ENCODE measurements around the gene CHI3L2. TPM values are rescaled to one million over a fixed set of nuclear protein-coding genes. Genes with fewer than 3 reads are reported as not detected.

The CHI3L2 gene
- total and polyA plus RNA-seq, 9 of the 15 experiments (the other 6 are each of a cell fraction or from before 2014, with no cell fraction given) = 0.07 to 0.27 (median 0.15) TPM; not detected in 6

- CTCF ChIA-PET (ENCODE audit: low intra/inter-chr PET ratio) = no interaction called here
Observed at GRCh38 chr1:111274653-111275052, 47.1 kb downstream of the CHI3L2 start.

GRCh38 chr1:111275079-111275478, 47.6 kb downstream of the CHI3L2 start:
- TF ChIP-seq SMC3 (conservative IDR thresholded peaks at IDR 0.05; ENCODE audit: insufficient read depth, low read depth, low read length) (no peak), TFE3 (CRISPR knock-in tag; IDR thresholded peaks at IDR 0.05) (peak; percentile 89)
- no peaks in the 10 kb centered on the region for H3K36me3 ChIP-seq (ENCODE audit: control insufficient read depth, insufficient read depth, low read length)
- FAIRE-seq (no peak), ATAC-seq (no peak; the same call in 2 of the 3 replicates), DNase-seq (ENCODE audit: extremely low read depth in 1 of 4, low spot score in 3 of 4) (no peak)
- H3K9ac ChIP-seq (ENCODE audit: insufficient read depth in 1 of 2, low read depth in 2 of 2, low read length in 2 of 2) = no peak overlapping the region
- no peak overlapping the region for H3K27ac ChIP-seq (ENCODE audit: extremely low read depth, low read depth, low read length)
- H3K9me3 ChIP-seq (replicated peaks; ENCODE audit: control insufficient read depth, insufficient read depth, low read depth, low read length) = no peaks in the 10 kb centered on the region
- intact Hi-C loops (cut with micrococcal nuclease) = no loop called here
- ChIA-PET POLR2A (interaction anchor here (0.5 to 1.0 kb wide), 2 partner anchors 21 to 695 kb away, joined by 3 read pairs; no protein-coding TSS in a partner anchor), CTCF (ENCODE audit: low intra/inter-chr PET ratio) (no interaction called here)
- H3K27me3 ChIP-seq (ENCODE audit: control insufficient read depth in 2 of 2, insufficient read depth in 2 of 2, low read length in 2 of 2) = peaks cover 19 to 26% of the 10 kb centered on the region in 2 experiments
- no TSS peak for BruUV-seq (replicated peaks)
- H3K4me2 ChIP-seq (ENCODE audit: insufficient read depth, low read length) = no peak overlapping the region
- no peaks in the 10 kb centered on the region for H4K20me1 ChIP-seq (replicated peaks; ENCODE audit: control insufficient read depth, insufficient read depth, low read length)
- WGBS (ENCODE audit: insufficient coverage, low coverage, missing lambda C conversion rate) = 0% methylated on average over 1 of the region's 1 CpG
- H2AFZ ChIP-seq (ENCODE audit: low read depth, low read length) = no peak overlapping the region
- no peaks in the 10 kb centered on the region for H3K9me1 ChIP-seq (ENCODE audit: control insufficient read depth, insufficient read depth, low read length)
- H3K4me3 ChIP-seq = no peak overlapping the region
- peaks cover 0 to 9% of the 10 kb centered on the region in 2 experiments; a peak in 2 of 5 replicates for H3K4me1 ChIP-seq (replicated peaks in 1 of 2; ENCODE audit: control insufficient read depth in 2 of 2, insufficient read depth in 2 of 2, low read length in 2 of 2)
- in situ Hi-C loops (cut with MboI) = no loop called here
- no peaks in the 10 kb centered on the region for H3K79me2 ChIP-seq (ENCODE audit: control insufficient read depth, insufficient read depth, low read length)

More at GRCh38 chr1:111274653-111275052, 47.1 kb downstream of the CHI3L2 start:
- FAIRE-seq = no peak
- Histone ChIP-seq H4K20me1 (replicated peaks; ENCODE audit: control insufficient read depth, insufficient read depth, low read length) (no peaks in the 10 kb centered on the region), H3K27me3 (ENCODE audit: control insufficient read depth in 2 of 2, insufficient read depth in 2 of 2, low read length in 2 of 2) (peaks cover 19 to 29% of the 10 kb centered on the region in 2 experiments), H3K36me3 (ENCODE audit: control insufficient read depth, insufficient read depth, low read length) (no peaks in the 10 kb centered on the region), H3K4me1 (replicated peaks in 1 of 2; ENCODE audit: control insufficient read depth in 2 of 2, insufficient read depth in 2 of 2, low read length in 2 of 2) (peaks cover 0 to 9% of the 10 kb centered on the region in 2 experiments; a peak in 2 of 5 replicates), H3K4me3 (no peak overlapping the region), H3K4me2 (ENCODE audit: insufficient read depth, low read length) (no peak overlapping the region), H3K9me3 (replicated peaks; ENCODE audit: control insufficient read depth, insufficient read depth, low read depth, low read length) (no peaks in the 10 kb centered on the region), H3K79me2 (ENCODE audit: control insufficient read depth, insufficient read depth, low read length) (no peaks in the 10 kb centered on the region), H3K9ac (ENCODE audit: insufficient read depth in 1 of 2, low read depth in 2 of 2, low read length in 2 of 2) (no peak overlapping the region), H3K9me1 (ENCODE audit: control insufficient read depth, insufficient read depth, low read length) (no peaks in the 10 kb centered on the region), H3K27ac (ENCODE audit: extremely low read depth, low read depth, low read length) (no peak overlapping the region), H2AFZ (ENCODE audit: low read depth, low read length) (no peak overlapping the region)
- POLR2A ChIA-PET = interaction anchor here (0.8 to 1.0 kb wide), 2 partner anchors 10 to 22 kb away, joined by 3 read pairs; no protein-coding TSS in a partner anchor
- no peak for TF ChIP-seq EP300 (IDR thresholded peaks at IDR 0.05; ENCODE audit: low read length)
- in situ Hi-C loops (cut with MboI) (no loop called here), intact Hi-C loops (cut with micrococcal nuclease) (no loop called here)
- ATAC-seq = no peak
- WGBS (ENCODE audit: insufficient coverage, low coverage, missing lambda C conversion rate) = 1% methylated on average over 4 of the region's 4 CpGs
- no peak for DNase-seq (ENCODE audit: extremely low read depth in 1 of 4, low spot score in 3 of 4)
- no TSS peak for BruUV-seq (replicated peaks)
